Frontal cortex (tissue), 4 donors: ENCODE measurements around the gene CCDC120. TPM values are rescaled to one million over a fixed set of nuclear protein-coding genes. Genes with fewer than 3 reads are reported as not detected.
A peak's percentile ranks its signal among the peaks of the same experiment; 100 is the strongest.

Experiments
- DNase-seq, 2 donors: peaks; one replicate each; pipeline ENCODE4 v3.0.0; 2012; ENCODE audit warnings: low spot score in 2 of 2
- FAIRE-seq: peaks from 2 replicates; lab custom pipeline; 2012; peaks lifted over from hg19 to GRCh38; lab: Jason Lieb, UNC
- small RNA-seq: library from RNA; depleted of rRNA; stranded (forward); fragments of <200 nt; gene quantifications from one replicate; pipeline ENCODE3, GENCODE V24; 2014
- total RNA-seq: library from RNA; depleted of rRNA; stranded (reverse); fragments of >200 nt; gene quantifications from one replicate; pipeline ENCODE4 v1.2.3, GENCODE V29; 2014
- donor health status: control.
- donor health status: control.
- donor health status: control.

The CCDC120 gene
- total RNA-seq, 1 donor from 2014 or later = 1.6 TPM

DNA sequence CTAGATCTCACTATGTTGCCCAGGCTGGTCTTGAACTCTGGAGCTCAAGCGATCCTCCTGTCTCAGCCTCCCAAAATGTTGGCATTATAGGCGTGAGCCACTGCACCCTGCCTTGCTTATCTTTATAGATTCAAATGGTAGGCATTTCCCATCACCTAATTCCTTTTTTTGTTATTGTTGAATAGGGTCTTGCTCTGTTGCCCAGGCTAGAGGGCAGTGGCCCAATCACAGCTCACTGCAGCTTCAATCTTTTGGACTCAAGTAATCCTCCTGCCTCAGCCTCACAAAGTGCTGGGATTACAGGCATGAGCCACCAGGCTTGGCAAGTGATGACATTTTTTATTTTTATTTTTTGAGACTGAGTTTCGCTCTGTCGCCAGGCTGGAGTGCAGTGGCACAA lies 37.6 kb downstream of the CCDC120 start:
- no peak for FAIRE-seq
- DNase-seq = no peak

- DNase-seq (peak; percentile 92 to 96), FAIRE-seq (no peak)
Observed at GRCh38 chrX:49100704-49101628, 42.2 kb downstream of the CCDC120 start.

- FAIRE-seq (no peak), DNase-seq (no peak)
Observed at GRCh38 chrX:49101629-49101984, 42.8 kb downstream of the CCDC120 start.

DNA sequence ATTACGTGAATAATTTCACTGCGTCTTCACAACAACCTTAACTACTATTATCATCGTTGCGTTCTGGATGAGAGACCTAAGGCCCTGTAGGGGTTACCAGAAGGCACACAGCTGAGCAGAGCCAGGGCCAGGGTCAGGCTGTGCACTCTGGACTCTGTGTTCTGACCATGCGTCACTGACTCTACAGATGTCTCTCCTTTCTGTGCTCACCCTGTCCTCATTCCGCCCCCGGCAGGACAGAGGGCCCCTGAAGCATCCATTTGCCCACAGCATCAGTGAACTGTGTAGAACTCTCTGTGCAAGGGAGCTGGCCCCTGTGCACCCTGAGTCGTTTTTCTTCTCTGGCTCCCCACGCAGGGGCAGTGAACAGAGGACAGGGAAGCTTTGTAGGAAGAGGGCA lies 43.4 kb downstream of the CCDC120 start:
- DNase-seq (no peak), FAIRE-seq (no peak)

GRCh38 chrX:49103637-49104036 lies 44.8 kb downstream of the CCDC120 start:
- no peak for FAIRE-seq
- DNase-seq = no peak

DNA sequence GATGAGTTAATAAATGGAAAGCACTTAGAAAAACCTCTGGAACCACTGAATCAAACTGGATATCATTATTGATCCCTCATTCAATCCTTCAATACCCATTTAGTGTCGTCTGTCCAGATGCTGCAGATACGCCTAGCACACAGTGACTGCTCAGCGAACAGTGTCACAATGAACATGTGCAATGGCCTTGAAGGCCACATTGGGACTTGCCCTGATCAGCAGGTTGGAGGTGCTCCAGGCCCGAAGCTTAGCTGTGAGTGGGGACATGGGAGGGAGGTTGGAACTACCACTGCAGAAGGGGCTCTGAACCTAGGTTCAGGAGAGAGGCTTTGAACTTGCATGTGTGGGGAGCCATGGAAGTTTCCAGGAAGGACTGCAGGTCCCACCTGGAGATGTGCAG lies 47.5 kb downstream of the CCDC120 start:
- no peak for DNase-seq
- no peak for FAIRE-seq

DNA sequence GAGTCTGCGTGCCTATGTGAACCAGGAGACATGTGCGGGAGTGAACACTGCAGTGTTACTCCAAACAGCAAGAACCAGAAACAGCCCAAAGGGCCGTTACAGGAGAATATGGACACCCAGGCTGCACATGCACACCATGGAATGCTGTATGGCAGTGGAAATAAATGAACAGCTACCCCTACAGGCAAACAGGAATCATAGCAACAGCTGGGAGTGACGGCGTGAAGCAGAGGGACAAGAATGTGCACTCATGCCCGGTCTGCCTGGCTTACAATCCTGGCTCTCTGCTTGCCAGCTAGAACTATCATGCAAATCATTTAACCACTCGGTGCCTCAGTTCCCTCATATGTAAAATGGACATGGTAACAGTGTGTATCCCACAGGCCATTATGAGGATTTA lies 48.1 kb downstream of the CCDC120 start:
- DNase-seq = no peak
- FAIRE-seq = no peak

DNA sequence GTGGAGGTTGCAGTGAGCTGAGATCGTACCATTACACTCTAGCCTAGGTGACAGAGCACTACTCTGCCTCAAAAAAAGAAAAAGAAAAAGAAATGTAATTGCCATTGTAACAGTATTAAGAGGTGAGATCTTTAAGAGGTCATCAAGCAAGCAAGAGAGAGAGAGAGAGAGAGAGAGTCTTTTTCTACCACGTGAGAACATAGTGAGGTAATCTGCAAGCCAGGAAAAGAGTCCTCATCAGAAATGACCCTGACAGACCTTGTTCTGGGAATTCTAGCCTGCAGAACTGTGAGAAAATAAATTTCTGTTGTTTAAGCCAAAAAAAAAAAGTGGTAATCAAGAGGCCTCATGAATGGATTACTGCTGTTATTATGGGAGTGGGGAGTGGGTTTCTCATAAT lies 49.8 kb downstream of the CCDC120 start:
- DNase-seq = no peak
- no peak for FAIRE-seq

DNA sequence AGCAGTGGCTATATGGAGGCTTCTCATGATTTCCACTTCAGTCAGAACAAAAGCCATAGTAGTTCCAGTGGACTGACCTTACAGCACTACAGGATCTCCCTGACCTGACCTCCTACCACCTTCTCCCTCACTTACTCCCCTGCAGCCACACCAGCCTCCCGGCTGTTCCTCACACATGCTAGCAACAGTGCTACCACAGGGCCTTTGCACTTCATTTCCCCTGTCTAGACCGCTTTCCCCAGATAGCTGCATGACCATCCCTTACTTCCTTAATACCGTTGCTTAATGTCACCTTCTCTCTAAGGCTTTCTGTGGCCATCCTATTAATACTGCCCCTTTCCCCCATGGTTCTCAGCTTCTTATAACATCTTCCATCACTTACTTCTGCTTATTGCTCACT lies 51.6 kb downstream of the CCDC120 start:
- FAIRE-seq = no peak
- no peak for DNase-seq

DNA sequence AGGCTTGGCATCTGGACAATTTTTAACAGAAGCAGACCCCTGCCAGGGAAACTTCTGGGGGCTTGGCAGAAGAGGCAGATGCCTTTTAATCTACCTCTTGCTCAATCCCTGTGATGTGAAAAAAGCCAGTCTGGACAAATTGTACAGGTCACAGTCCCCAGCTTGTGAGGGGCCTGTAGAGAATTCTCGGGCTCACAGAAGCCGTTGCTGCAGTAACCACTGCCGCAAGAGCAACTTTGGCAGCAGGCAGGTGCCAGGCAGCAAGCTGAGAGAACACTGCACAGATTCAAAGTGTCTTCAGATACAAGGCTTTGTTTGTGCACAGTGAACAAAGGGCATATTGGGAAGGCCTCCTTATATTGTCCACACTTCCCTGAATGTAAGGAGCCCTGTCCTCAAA lies 53.0 kb downstream of the CCDC120 start:
- FAIRE-seq (no peak), DNase-seq (peak in 1 of 2 donors; percentile 33)

DNA sequence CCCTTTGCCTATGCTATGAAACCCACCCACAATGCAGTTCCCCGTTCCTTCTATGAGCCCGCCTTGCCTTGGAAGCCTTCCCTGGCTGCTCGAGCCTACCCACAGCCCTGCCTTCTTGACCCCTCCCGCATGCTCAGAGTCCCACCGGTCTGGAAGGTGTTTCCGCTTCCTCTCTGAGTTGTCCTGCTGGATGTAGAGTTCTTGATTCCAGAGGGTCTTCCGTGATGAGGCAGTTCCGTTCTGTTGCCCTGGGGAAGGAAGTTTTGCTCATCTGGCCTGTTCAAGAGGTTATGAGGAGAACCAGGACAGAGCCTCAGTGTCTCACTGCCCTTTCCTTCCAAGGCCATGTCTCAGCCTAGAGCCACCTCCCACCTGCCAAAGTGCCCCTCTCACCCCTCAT lies 57.3 kb downstream of the CCDC120 start:
- no peak for FAIRE-seq
- no peak for DNase-seq

GRCh38 chrX:49116716-49117115 lies 57.9 kb downstream of the CCDC120 start:
- FAIRE-seq (no peak), DNase-seq (no peak)

GRCh38 chrX:49117581-49117980 lies 58.8 kb downstream of the CCDC120 start:
- no peak for FAIRE-seq

More at GRCh38 chrX:49117581-49117980, 58.8 kb downstream of the CCDC120 start:
- no peak for DNase-seq

Small RNA genes within 50 kb of the gene (small RNA-seq; reads per million reads assigned to genes)
- not detected for gene RNU4-52P

Other genes with a start within 250 kb of the CCDC120 start
- gene ERAS, start 232.5 kb upstream of the CCDC120 start, total RNA-seq = not detected
- 53.8 TPM for gene PCSK1N, start 223.4 kb upstream of the CCDC120 start, total RNA-seq
- 33.8 TPM for gene TIMM17B, start 161.2 kb upstream of the CCDC120 start, total RNA-seq
- 39.5 TPM for gene PQBP1, start 161.1 kb upstream of the CCDC120 start, total RNA-seq
- gene SLC35A2, start 147.4 kb upstream of the CCDC120 start, total RNA-seq = 9.8 TPM
- 14.3 TPM for gene PIM2, start 140.0 kb upstream of the CCDC120 start, total RNA-seq
- gene OTUD5, start 101.4 kb upstream of the CCDC120 start, total RNA-seq = 17.1 TPM
- 0.41 TPM for gene KCND1, start 87.2 kb upstream of the CCDC120 start, total RNA-seq
- gene GRIPAP1, start 56.7 kb upstream of the CCDC120 start, total RNA-seq = 35.1 TPM
- gene TFE3, start 15.6 kb upstream of the CCDC120 start, total RNA-seq = 8.6 TPM
- 6.1 TPM for gene PRAF2, start 15.0 kb downstream of the CCDC120 start, total RNA-seq
- gene WDR45, start 20.9 kb downstream of the CCDC120 start, total RNA-seq = 24.5 TPM
- gene GPKOW, start 64.7 kb downstream of the CCDC120 start, total RNA-seq = 16.3 TPM
- gene MAGIX, start 103.8 kb downstream of the CCDC120 start, total RNA-seq = 2.4 TPM
- 0.82 TPM for gene PLP2, start 112.9 kb downstream of the CCDC120 start, total RNA-seq
- gene PRICKLE3, start 127.4 kb downstream of the CCDC120 start, total RNA-seq = under 0.01 TPM
- gene SYP, start 141.2 kb downstream of the CCDC120 start, total RNA-seq = 151 TPM
- under 0.01 TPM for gene CACNA1F, start 174.3 kb downstream of the CCDC120 start, total RNA-seq
- gene CCDC22, start 176.5 kb downstream of the CCDC120 start, total RNA-seq = 3.7 TPM
- not detected for gene FOXP3, start 205.7 kb downstream of the CCDC120 start, total RNA-seq
- gene PPP1R3F, start 210.8 kb downstream of the CCDC120 start, total RNA-seq = 17.1 TPM
- not detected for gene GAGE10, start 244.6 kb downstream of the CCDC120 start, total RNA-seq